Left renal pelvis (tissue), 4 donors: ENCODE results near the gene IL17REL. TPM values are rescaled to one million over a fixed set of nuclear protein-coding genes. Genes with fewer than 3 reads are reported as not detected.

Experiments used
- DNase-seq, 4 donors: peaks; one replicate each; pipeline ENCODE4 v3.0.0-alpha.2; 2013; ENCODE audit warnings: low read depth in 4 of 4, low spot score in 3 of 4
- polyA plus RNA-seq, 4 donors: library from polyadenylated mRNA; unstranded; fragments of 120-200 nt; gene quantifications; one replicate each; pipeline ENCODE4 v1.2.1, GENCODE V29; 2013; ENCODE audit not compliant: insufficient read length in 4 of 4

Gene IL17REL
- polyA plus RNA-seq, 4 donors = 0.04 to 0.07 (median 0.05) TPM; not detected in 1

- DNase-seq = peak; percentile 87 to 93 (median 92)
Measured at GRCh38 chr22:49960159-49961004, 52.2 kb downstream of the IL17REL start, which contains the start of gene PIM3. Gene PIM3, plus strand, starts transcription at chr22:49960772. Its CDS starts 176 bp downstream, at chr22:49960948.

DNA sequence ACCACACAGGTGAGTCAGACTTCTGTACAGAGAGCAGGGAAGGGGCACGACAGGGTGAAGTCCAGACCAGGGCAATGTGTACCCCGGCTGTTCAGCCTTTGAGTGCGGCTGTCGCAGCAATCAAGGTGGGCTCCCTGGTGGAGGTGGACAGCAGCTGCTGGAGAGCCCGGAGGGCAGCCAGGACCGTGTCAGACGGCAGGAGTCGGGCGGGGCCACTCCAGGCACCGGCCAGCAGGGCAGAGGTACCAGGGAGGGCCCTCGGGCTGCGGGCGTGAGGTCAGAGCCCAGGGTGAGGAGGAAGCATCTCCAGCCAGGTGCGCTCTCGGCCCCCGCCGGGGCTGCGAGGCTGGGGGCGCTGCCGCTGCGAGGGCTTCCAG, 52.8 kb downstream of the IL17REL start:
- no peak for DNase-seq

DNA sequence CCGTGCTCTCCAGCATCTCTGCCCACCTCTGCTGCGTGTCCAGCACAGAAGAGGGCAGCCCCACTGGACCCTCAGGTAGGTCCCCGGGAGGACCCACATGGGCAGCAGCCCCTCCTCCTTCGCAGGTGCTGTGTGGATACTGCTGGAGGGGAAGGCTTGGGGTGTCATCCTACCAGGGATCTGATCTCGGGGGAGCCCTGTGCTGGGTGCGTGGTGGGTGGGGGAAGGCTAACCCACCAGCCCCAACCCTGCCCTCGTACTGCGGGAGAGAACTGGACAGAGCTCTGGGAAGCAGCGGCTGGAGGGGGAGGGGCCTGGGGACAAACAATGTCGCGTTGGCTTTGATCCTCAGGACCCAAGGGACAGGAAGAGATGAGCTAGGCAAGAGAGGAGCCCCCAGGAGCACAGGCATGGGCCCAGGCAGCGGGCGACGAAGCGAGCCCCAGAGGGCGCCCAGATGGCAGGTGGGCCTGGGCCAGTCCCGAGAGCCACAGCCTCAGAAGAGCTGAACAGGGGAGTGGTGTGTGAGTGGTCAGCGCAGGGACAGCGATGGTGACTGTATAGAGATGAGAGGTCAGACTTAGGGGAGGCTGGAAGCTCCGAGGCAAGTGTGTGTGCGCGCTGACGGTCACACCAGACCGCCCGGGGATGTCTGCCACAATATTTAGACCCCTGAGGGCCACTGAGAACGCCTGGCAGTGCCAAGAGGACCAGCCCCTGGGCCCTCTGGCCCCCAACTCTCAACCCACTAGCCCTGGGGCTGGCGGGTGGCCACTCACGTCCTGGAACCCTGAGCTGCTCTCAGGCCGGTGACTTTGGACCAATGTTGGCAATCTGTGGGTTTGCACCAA, 53.4 kb downstream of the IL17REL start:
- DNase-seq = no peak

DNA sequence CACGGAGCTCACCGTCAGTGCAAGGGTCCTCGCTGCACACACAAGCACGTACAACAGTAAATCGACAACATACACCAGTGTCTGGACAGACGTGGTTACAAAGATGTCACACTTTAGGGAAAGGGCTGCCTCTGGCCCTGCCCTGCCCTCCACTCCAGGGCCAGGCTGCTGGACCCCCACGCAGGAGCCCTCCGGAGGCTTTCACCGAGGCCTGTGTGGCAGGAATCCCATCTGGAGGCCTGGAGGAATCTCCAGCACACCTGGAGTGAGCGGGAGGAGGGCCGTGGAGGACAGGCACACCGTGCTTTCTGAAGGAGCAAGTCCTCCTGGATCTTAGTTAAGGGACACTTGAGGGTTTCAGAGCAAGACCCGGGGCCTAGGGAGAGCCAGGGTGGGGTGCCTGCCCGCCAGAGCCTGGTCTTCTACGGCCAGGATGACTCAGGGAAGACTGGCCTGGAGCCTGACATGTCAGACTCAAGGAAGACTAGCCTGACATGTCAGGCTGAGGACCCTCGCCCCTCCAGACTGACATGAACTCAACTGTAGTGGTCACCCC, 54.1 kb downstream of the IL17REL start:
- no peak for DNase-seq

DNA sequence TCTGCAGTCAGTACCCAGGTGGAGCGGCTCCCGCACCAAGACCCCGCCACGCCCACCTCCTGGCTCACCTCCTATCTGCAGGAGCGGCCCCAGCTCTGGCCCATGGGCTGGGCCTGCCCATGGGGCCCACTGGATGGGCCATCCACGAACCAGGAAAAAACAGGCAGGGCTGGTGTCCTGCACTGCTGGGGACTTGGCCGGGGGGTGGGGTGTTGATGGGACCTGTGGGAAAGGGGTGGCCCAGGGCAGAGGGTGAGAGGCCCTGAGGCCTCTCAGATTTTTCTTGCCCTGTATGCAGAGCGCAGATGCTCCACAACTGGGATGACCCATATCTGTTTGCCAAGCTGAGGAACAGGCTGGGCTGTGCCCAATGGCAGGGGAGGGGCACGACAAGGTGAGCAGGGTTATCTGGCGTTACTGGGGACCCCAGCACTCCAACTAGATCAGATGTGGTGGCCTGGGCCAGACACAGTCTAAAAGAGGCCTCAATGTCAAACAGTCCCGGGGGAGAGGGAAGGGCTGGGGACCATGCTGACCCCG, 54.7 kb downstream of the IL17REL start:
- DNase-seq = no peak

DNA sequence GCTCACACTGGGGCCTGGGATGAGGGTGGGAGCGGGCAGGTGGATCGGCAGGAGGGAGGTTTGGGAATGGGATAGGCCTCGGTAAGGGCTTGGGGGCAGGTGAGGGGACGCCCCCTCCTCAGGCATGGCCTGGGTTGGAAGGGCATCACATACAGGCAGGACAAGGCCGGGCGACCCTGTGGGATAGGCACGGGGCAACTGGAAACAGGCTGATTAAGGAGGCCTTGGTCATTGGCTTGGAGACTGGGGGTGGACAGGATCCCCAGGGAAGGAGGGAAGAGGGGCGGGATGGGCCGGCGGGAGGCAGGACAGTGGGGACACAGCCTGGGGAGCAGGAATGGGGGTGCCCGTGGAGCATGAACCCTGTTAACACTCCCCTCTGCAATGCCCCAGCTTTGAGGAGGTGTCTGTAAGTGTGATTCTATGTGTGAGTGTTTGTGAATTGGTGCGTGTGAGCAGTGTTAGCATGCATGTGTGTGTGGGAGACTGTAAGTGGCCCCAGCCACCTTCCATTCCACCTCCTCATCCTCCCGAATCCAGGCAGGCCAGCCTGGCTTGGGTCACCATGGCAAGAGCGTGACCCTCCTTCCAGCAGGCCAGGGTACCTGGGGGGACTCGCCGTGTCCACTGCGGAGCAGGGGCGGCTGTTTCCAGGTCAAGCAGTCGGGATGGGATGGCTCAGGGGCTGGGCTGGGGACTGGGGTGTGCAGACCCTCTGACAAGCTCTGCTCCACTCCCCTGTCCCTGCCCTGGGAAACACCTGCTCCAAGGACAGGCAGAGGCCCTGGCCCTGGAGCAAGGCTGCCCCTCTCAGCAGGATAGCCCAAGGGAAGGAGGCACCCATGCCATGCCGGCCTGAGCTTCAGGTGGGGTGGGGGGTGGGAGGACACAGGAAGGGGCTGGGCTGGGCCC, 55.4 kb downstream of the IL17REL start:
- DNase-seq = no peak

- DNase-seq = no peak
Measured at GRCh38 chr22:49956418-49956770, 56.2 kb downstream of the IL17REL start.

DNA sequence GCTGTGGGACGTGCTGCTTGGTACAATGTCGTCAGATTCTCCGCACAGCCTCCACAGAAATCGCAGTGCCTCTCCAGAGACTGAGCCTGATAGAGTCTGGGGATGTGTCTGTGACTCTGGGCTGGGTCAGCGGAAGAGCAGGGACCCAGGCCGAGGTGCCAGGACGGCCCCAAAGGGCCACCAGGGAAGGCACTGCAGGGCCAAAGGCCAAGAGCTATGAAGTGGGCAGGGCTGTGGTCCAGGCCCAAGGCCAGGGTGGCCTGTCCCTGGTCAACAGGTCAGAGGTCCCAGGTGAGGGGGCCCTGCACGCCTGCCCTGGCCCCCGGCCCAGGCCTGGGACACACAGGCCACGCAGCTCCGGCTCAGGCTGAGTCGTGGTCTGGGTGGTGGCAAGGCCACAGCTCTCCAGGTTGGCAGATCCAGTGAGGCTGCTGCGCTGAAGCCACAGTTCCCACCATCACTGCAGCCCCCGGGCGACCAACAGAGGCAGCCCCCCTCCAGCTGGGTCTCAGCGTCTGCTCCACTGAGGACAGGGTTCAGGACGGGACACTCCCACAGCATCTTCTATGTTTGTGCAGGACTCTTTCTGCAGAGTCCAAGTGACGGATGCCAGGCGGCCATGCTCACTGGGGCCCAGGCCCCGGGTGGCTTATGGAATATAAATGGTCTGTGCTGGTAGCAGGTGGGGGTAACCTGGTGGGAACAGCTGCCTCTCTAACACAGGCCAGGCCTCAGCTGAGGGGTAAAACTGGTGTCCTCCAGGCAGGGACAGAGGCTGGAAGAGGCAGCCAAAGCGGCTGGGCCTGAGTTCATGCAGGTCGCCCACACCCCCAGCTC, 56.8 kb downstream of the IL17REL start:
- no peak for DNase-seq

GRCh38 chr22:49954991-49955580, 57.5 kb downstream of the IL17REL start:
- no peak for DNase-seq

GRCh38 chr22:49954354-49954753, 58.2 kb downstream of the IL17REL start:
- DNase-seq = no peak

DNA sequence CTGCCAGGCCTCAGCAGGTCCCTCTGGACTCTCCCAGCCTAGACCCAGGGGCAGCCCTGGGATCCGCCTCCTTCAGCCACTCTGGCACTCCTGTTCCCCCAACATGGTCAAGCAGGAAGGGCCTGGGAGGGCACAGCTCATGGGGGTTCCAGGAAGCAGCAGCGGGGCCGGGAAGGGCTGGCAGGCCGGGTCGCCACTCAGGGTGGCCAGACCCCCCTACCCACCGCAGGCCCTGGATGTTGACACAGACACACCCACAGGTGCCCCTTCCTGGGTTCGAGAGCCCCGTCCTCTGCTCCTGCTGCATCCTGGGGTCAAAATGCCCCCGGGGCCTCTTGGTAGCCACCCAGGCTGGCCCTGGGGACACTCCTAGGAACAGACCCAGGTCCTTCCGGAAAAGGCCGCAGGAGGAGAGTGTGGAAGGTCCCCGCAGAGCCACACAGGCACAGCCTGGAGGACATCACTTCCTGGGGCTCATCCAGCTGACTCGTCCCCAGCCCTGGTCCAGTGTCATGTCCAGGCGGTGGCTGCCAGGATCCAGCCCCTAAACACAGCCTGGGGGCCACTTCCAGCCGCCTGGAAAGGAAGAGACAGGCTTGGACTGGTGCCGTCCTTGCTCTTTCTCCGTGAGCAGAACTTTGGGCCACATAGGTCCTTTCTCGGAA, 58.8 kb downstream of the IL17REL start:
- DNase-seq = no peak

DNA sequence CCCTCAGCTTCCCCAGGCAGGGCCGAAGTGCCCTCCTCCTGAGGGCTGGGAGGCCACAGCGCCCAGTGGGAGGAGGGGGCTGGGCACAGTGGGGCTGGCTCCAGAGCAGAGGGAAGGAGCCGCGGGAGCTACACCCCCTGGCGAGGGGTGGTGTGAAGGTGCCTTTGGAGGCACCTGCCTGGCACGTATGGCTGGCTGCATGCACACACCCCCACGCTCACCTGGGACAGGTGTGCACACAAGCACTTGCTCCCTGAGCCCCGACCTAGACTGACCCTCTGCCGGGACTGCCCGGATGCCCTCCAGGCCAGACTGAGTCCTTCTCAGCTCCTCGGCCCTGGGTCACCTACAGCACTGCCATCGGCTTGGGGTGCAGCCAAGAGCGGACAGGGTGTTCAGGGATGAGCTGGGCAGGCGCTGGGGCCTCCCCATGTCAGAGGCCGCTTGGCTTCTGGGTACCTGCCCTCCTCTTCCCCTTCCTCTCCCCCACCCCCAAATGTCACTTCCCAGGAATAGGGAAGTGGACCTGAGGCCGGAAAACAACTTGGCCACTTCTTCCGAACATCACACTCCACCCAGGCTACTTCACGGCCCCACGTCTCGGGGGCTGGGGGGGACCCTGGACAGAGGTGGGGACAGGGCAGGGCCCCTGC, 59.4 kb downstream of the IL17REL start:
- DNase-seq = no peak

GRCh38 chr22:49951986-49952896, 60.3 kb downstream of the IL17REL start:
- DNase-seq = no peak

- DNase-seq = no peak
Measured at GRCh38 chr22:49951678-49951985, 60.9 kb downstream of the IL17REL start.

- DNase-seq = peak in 2 of 4 donors; percentile 69 to 72
Measured at GRCh38 chr22:49951000-49951677, 61.4 kb downstream of the IL17REL start.

GRCh38 chr22:49950396-49950994, 62.1 kb downstream of the IL17REL start:
- DNase-seq = no peak
